DMS 273 (cell line): Measurements from ENCODE around the gene UPK3B.
A peak's percentile ranks its signal among the peaks of the same experiment; 100 is the strongest.
"Not testable (repeated sequence)": the region's sequence is repeated elsewhere in the genome, so short reads cannot be mapped to it uniquely, and the experiment has no call there.

Experiments used
- DNase-seq: peaks from one replicate; lab custom pipeline; 2025; ENCODE audit not compliant: unreplicated experiment; lab: John Stamatoyannopoulos, UW

Gene UPK3B

DNA sequence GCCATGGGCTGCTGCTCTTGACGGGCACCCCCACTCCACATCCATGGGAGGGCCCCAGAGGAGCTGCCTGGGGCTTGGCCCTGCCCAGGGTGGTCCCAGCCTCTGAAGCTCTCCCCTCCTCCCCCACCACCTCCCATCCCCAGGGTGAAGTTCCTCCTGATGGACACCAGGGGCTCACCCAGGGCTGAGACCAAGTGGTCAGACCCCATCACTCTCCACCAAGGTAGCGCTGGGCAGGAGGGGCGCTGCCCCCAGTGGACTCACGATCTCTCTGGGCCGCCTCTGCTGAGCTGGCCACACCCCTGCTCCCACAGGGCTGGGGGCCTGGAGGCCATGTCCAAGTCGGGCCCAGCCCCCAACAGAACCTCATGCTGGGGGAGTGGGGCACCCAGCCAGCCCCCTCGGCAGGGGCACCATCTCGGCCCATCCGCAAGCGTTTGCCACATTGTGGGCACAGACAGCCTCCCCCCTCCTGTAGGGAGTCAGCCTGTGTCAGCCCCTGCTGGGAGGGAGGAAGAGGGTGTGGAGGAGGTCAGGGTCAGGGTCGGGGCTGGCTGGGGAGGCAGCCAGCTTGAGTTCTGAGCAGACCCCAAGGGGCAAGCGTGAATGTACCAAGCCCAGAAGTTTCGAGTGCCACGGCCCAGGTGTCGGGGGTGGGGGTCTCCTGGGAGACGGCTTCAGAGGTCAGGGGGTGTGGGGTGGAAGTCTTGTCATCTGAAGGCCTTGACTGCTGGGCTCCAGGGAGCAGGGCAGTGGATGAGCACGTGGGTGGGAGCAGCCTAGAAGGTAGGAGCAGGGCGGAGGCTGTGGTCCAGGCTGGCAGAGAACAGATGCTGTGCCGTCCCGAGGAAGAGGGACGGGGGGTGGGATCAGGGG lies 2.8 kb downstream of the UPK3B start:
- DNase-seq = peak; percentile 58

DNA sequence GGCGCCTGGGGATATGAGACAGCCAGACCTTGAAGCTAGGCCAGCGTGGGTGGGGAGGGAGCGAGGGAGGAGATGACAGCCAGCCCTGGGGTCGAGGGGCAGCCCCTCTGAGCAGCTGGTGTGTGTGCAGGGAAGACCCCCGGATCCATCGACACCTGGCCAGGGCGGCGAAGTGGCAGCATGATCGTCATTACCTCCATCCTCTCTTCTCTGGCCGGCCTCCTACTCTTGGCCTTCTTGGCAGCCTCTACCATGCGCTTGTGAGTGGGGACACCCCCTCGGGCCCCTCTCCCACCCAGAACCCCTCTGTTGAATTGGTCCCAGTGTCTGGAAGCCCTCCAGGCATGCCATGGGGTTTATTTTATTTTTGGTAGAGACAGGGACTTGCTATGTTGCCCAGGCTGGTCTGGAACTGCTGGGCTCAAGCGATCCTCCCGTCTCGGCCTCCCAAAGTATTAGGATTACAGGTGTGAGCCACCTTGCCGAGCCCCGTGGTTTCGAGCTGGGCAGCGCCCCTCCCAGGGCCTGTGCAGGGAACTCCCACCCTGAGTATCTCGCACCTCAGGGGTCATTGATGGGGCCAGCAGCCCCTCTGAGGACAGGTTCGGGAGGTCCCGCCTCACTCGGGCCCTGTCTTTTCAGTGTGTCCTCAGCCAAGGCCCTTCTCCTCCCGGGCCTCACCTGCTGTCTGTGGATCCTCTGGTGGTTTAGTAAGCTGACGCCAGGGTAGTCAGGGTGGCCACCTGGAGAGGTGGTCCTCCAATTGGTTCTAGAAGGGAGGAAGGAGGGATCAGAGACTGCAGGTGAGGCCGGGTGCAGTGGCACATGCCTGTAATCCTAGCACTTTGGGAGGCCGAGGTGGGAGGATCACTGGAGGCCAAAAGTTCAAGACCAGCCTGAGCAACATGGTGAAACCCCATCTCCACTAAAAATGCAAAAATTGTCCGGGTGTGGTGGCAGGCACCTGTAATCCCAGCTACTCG lies 3.8 kb downstream of the UPK3B start:
- no peak for DNase-seq

DNA sequence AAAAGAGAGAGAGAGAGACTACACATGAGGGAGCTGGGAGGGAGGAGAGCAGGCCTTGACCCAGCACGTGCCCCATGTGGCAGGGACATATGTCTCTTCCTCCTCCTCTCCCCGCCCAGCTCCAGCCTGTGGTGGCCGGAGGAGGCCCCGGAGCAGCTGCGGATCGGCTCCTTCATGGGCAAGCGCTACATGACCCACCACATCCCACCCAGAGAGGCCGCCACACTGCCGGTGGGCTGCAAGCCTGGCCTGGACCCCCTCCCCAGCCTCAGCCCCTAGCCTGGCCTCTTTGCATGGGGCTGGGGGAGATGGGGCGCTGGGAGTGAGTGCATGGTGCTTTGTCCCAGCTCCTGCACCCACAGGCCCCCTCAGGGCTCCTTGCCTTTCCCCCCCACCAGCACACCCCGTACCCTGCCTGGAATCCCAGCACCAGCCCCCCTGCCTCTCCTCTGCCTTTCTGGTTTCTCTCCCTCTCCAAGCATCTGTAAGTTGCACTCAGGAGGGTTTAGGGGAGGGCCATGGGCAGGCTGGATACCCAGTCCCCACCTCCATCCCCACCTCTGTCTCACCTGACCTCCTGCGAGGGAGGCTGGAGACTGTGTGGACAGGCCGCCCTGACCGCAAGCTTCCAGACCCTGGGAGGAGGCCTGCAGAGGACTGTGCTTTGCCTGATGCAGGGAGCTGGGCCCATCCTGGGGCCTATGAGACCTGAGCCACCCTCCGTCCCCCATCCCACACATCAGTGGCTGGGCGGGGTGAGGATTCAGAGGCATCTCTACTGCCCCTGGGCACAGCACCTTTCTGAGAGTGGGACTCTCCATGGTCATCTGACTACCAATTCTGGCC lies 4.8 kb downstream of the UPK3B start:
- no peak for DNase-seq

DNA sequence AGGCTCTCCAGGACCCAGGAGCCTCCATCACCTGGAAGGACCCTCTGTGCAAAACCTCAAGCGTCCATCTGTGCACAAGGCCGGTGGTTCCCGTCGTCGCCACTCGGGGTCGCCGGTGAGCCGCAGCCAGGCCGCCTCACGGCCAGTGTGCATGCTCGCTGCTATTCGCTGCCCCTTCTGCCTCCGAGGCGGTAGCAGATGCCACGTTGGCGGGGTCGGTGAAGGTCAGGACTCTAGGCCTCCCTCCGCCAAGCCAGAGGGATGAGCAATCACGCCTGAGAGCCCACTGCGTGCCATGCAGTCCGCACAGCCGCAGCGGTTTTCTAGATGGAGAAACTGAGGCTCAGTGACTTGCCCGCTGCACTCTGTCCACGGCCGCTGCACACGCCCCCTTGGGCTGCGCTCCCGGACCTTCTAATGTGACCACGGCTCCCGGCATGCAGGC lies 5.7 kb downstream of the UPK3B start:
- peak; percentile 71 for DNase-seq

DNA sequence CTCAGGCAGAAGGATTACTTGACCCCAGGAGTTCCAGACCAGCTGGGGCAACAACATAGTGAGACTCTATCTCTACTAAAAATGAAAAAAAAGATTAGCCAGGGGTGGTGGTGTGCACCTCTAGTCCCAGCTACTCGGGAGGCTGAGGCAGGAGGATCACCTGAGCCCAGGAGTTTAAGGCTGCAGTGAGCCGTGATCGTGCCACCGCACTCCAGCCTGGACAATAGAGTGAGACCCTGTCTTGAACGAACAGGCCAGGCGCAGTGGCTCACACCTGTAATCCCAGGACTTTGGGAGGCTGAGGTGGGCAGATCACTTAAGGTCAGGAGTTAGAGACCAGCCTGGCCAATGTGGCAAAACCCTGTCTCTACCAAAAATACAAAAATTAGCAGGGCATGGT lies 6.6 kb downstream of the UPK3B start:
- DNase-seq = not testable (repeated sequence)

DNA sequence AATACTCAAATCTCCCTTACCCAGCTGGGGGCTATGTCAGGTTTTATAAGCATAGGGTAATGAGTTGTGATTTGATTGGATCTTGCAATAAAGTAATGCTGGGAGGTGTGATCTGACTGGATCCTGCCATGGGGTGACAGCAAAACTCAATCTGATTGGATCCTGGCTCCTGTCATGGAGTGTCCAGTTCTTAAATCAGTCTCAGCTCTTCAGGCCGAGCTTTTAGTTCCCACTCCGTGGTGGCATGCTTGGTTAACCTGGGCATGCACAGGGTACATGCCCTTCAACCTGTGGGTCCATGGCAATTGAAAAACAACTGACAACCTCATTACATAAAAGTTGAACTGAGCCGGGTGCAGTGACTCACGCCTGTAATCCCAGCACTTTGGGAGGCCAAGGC lies 15.8 kb downstream of the UPK3B start:
- DNase-seq = not testable (repeated sequence)

DNA sequence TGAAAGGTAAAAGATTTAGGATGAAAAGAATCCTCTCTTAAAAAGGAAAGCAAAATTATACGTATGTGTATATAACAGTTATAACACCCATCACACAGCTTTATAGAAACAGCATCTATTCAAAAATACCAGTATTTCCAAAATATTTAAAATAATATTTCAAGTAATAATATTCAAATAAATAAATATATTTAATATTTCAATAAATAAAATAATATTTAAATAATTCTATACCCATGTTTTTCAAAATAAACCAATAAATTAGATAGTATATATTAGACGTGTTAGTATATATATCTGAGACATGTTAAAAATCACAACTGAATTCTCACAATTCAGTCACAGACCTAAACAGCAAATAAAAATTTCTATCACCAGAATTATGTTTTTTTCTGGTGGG lies 21.3 kb downstream of the UPK3B start:
- not testable (repeated sequence) for DNase-seq

DNA sequence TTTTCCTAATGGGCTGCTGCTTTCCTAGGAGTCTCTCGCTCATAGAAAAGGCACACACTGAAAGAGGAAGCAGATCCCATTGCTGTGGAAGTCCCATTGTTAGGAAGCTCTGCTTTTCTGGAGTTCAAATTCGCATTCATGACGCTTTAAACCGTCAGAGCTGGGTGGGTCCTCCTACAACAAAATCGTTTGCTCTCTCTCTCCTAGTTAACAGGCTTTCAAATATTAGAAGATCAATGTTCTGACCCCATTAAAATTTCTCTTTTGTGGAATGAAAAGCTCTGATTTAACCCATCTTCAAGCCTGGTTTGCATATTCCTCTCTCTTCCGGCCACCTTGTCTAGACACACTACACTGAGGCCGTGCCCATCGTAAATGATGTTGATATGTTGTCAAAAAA lies 32.8 kb downstream of the UPK3B start, which contains the start of gene SPDYE16:
SPDYE16 (minus strand) TSS at position 101 of the 400 bp plus-strand sequence. CDS start 1,838 bp downstream, outside the sequence.
- not testable (repeated sequence) for DNase-seq

DNA sequence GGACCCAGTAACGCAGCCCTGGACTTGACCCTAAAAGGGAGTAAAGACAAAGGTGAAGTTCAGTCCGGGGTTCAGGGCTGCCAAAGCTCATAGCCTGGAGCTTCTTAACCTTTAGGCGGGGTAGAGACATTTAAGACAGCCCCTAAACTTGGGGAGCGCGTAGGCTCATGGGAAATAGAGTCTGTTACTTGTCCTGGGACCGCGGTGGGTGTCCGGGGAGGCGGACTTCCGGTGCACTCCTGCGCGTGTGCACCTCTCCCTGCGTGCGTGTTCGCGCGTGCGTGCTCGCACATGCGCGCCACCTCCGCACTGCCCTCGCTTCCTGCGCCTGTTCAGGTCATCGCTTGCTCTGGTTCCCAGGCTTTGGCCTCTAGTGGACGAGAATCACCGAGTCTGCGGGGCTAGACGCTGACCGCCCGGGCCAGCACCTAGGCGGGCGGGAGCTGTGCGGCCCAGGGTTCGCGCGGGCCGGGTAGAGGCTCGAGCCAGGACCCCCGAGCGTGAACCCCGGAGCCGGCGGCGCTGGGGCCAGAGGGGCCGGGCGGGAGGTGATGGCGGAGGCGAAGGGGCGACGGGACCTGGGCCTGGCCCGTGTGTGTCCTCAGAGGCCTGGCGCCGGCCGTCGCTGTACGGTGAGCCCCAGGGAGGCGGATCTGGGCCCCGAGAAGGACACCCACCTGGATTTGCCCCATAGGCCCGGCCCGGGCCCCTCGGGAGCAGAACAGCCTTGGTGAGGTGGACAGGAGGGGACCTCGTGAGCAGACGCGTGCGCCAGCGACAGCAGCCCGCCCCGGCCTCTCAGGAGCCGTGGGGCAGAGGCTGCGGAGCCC lies 38.9 kb downstream of the UPK3B start:
- DNase-seq = peak; percentile 97

DNA sequence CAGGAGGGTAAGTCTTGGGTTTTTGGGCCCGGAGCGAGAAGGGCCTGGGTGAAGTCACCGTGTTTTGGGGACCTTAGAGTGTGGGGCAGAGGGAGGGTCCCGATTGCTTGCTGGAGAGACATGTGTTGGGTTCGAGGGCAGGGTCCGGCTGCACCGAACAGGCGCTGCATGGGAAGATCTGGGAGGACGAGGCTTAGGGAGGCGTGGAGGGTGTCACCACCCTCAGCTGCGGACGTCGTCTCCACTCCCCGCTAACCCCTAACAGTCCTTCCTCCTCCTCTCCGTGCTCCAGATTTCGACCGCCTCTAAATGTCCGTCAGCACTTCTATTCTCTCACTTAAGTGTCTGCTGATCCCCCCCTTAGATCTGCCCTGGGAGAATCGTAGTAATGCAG lies 39.5 kb downstream of the UPK3B start:
- DNase-seq = peak; percentile 40

DNA sequence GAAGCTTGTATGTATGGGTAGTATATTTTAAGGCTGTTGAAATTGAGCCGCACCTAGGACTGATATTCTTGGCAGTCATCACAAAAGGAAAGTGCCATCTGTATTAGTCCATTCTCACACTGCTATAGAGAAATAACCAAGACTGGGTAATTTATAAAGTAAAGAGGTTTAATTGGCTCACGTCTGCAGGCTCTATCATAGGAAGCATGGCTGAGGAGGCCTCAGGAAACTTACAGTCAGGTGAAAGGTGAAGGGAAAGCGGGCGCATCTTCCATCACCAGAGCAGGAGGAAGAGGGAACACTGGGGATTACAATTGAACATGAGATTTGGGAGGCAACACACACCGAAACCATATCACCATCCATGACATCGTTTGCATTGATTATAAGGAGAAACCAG lies 41.6 kb downstream of the UPK3B start:
- DNase-seq = not testable (repeated sequence)

DNA sequence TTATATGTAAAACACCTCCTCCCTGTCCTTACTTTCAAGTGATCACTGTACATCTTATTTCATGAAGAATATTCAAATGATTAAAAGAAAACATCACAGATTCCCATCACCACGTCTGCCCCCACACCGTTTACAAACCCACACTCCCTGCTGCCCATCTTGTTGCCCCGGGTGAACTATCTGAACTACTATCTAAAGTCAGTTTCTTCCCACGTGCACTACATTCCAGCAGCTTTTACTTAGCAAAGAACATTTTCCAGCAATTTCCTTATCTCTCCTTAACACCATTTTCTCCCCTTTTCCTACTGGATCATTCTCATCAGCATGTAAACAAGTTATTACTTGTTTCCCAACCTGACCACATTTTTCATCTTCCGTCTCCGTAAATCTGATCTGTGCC lies 49.3 kb downstream of the UPK3B start:
- DNase-seq = not testable (repeated sequence)

DNA sequence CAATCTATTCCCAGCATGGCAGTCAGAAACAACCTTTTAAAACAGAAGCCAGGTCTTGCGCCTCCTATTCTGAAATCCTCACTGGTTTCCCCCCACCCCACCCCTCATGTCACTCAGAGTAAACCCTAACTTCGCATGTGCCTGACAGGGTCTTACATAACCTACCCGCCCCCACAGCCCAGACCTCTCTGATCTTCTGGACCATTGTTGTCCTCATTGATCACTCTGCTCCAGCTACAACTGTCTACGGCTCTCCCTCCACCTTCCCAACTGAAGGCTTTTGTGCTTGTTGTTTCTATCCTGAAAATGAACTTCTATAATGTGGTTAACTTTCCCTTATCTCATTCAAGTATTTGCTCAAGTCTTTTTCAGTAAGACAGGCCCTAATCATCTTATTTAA lies 49.8 kb downstream of the UPK3B start:
- not testable (repeated sequence) for DNase-seq

DNA sequence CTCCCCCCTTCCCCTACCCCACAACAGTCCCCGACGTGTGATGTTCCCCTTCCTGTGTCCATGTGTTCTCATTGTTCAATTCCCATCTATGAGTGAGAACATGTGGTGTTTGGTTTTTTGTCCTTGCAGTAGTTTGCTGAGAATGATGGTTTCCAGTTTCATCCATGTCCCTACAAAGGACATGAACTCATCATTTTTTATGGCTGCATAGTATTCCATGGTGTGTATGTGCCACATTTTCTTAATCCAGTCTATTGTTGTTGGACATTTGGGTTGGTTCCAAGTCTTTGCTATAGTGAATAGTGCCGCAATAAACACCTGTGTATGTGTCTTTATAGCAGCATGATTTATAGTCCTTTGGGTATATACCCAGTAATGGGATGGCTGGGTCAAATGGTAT lies 51.0 kb downstream of the UPK3B start:
- not testable (repeated sequence) for DNase-seq

DNA sequence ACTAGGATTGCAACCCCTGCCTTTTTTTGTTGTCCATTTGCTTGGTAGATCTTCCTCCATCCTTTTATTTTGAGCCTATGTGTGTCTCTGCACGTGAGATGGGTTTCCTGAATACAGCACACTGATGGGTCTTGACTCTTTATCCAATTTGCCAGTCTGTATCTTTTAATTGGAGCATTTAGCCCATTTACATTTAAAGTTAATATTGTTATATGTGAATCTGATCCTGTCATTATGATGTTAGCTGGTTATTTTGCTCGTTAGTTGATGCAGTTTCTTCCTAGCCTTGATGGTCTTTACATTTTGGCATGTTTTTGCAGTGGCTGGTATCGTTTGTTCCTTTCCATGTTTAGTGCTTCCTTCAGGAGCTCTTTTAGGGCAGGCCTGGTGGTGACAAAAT lies 54.6 kb downstream of the UPK3B start:
- DNase-seq = not testable (repeated sequence)
